ENCODE measurements around the gene ITGA11. TPM values are rescaled to one million over a fixed set of nuclear protein-coding genes. Genes with fewer than 3 reads are reported as not detected.

Gene ITGA11
- total RNA-seq, 1 donor from 2014 or later, result 31.4 TPM

DNA sequence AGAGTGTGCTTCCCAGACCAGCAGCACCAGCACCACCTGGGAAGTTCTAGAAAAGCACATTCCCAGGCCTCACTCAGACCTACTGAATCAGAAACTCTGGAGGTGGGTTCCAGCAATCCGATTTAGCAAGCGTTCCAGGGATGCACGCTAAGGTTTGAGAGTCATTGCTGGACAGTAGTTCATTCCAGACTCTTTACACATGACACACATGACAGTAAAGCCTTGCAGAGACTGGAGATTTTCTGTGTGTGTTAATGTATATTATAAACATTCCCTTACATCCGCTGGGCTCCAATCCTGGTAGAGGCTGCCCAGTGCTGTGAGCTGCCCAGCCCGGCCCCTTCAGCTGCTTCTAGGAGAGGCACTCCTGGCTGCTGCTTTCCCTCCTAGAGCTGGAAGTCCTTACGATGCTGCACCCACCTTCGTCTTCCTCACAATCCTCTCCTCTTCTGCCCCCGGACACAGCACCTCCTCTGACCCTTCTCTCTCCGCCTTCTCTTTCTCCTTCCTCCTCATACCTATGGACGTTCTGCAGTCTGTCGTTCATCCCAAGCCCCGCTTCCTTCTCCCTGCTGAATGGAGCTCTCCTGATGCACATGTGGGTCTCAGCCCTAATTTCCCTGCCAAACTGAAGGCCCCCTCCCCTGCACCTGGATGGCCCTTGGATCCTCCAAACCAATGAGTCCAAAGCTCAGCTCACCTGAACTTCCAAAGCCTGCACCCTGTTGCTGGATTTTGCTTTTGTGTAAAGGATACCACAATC, 44.4 kb downstream of the ITGA11 start:
- no peak overlapping the region for H3K4me3 ChIP-seq
- intact Hi-C loops (cut with micrococcal nuclease), result no loop called here
- no peak for DNase-seq
- H3K36me3 ChIP-seq, result no peaks in the 10 kb centered on the region
- peaks cover 4% of the 10 kb centered on the region for H3K4me1 ChIP-seq
- H3K27me3 ChIP-seq (ENCODE audit: low read depth), result peaks cover 11% of the 10 kb centered on the region
- H3K9me3 ChIP-seq (replicated peaks), result peaks cover 4% of the 10 kb centered on the region
- TF ChIP-seq, protein P1, sequence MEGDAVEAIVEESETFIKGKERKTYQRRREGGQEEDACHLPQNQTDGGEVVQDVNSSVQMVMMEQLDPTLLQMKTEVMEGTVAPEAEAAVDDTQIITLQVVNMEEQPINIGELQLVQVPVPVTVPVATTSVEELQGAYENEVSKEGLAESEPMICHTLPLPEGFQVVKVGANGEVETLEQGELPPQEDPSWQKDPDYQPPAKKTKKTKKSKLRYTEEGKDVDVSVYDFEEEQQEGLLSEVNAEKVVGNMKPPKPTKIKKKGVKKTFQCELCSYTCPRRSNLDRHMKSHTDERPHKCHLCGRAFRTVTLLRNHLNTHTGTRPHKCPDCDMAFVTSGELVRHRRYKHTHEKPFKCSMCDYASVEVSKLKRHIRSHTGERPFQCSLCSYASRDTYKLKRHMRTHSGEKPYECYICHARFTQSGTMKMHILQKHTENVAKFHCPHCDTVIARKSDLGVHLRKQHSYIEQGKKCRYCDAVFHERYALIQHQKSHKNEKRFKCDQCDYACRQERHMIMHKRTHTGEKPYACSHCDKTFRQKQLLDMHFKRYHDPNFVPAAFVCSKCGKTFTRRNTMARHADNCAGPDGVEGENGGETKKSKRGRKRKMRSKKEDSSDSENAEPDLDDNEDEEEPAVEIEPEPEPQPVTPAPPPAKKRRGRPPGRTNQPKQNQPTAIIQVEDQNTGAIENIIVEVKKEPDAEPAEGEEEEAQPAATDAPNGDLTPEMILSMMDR (IDR thresholded peaks at IDR 0.05; ENCODE audit: borderline replicate concordance), result no peak
- H3K27ac ChIP-seq (replicated peaks), result no peak overlapping the region

DNA sequence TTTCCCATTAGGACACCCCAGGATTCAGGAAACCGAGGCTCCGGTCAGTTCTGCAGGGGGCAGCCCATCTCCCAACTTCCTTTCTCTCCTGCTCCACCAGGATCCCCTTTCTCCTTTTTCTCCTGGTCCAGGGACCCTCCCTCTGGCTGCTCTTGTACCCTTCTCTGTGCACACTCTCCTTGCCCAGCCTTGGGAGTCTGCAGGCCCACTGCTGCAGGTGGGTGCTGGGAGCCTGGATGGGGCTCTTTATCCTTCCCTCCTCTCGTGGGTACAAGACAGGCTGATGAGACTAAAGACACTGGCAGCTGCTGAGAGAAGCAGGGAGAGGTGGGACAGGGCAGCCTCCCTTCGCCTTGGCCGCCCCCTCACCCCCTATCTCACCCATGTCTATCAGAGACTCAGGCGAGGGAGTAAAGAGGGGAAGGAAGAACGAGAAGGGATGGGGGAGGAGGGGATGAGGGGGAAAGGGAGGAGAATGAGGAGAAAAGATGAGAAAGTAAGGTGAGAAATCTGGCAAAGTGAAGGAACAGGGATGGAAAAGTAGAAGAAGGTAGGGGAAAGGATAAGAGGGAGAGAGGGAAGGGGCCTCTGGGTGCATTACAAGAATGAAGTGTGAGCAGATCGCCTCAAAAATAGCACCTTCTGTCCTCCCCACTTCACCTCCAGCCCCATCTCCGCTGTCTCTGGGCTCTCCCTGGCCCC, 45.2 kb downstream of the ITGA11 start:
- intact Hi-C loops (cut with micrococcal nuclease), result no loop called here

DNA sequence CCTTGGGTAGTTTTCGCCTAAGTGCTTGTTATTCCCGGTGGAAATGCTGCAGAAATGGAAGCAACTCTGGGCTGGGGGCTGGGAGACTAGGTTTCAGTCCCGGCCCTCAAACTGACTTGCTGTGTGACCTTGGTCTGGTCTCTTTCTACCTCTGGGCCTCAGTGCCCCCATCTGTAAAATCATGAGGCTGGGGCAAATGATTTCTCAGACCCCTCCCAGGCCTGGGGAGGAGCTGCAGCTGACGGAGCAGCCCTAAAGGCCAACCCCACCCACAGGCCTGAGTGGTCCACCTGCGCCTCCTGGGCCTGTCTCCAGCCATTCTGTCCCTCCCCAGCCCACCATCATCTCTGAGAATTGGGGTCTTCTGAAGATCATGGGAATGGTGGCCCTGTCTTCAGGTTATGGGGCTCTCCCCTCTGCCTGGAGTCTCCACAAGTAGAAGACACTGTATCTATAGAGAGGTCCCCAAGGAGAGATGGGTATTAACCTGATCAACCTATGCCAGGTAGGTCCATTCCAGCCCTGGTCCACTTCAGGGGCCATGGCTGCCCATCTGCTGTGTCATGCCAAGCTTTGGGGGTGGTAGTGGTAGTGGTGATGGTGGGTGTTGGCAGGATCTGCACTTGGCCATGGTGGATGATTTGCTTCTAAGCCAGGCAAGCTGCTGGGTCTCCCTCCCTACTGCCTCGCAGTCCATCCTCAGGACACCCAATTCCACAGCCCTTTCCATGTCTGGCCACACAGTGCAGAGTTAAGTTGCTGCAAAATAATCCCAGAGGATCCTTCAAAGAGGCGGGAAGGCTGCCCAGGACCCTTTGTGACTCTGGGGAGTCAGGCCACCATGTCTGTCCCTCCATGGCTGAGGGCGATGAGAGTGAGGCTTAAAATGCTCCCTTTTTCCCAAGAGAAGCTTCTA, 46.0 kb downstream of the ITGA11 start:
- intact Hi-C loops (cut with micrococcal nuclease), result no loop called here
- H3K4me1 ChIP-seq, result peaks cover 4% of the 10 kb centered on the region
- no peaks in the 10 kb centered on the region for H3K9me3 ChIP-seq (replicated peaks)
- H3K4me3 ChIP-seq, result no peak overlapping the region
- TF ChIP-seq, protein P1 (IDR thresholded peaks at IDR 0.05; ENCODE audit: borderline replicate concordance), result no peak
- peaks cover 11% of the 10 kb centered on the region for H3K27me3 ChIP-seq (ENCODE audit: low read depth)
- H3K36me3 ChIP-seq, result no peaks in the 10 kb centered on the region
- no peak for DNase-seq
- no peak overlapping the region for H3K27ac ChIP-seq (replicated peaks)

More for the DNA sequence above, 45.2 kb downstream of the ITGA11 start:
- Histone ChIP-seq H3K36me3 (no peaks in the 10 kb centered on the region), H3K4me1 (peaks cover 4% of the 10 kb centered on the region), H3K27me3 (ENCODE audit: low read depth) (peaks cover 11% of the 10 kb centered on the region), H3K9me3 (replicated peaks) (no peaks in the 10 kb centered on the region), H3K27ac (replicated peaks) (no peak overlapping the region), H3K4me3 (no peak overlapping the region)
- no peak for DNase-seq
- TF ChIP-seq, protein P1 (IDR thresholded peaks at IDR 0.05; ENCODE audit: borderline replicate concordance), result no peak

DNA sequence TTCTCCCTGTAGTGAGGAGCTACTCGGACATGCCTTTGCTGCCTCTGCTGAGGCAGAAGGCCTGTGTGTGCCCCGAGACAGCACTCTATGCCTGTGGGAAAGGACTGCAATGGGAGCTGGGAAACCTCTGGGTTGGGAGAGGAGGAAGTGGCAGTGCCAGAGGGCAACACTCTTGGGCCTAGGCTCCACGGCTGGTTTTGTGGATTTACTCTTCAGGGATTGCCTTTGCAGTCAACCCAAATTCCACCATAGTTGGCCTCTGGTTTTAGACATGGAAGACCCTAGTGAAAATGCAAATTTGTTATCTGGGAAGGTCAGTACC, 46.8 kb downstream of the ITGA11 start:
- no peaks in the 10 kb centered on the region for H3K36me3 ChIP-seq
- TF ChIP-seq, protein P1 (IDR thresholded peaks at IDR 0.05; ENCODE audit: borderline replicate concordance), result no peak
- peaks cover 4% of the 10 kb centered on the region for H3K4me1 ChIP-seq
- intact Hi-C loops (cut with micrococcal nuclease), result no loop called here
- no peak overlapping the region for H3K27ac ChIP-seq (replicated peaks)
- H3K27me3 ChIP-seq (ENCODE audit: low read depth), result peaks cover 11% of the 10 kb centered on the region
- H3K4me3 ChIP-seq, result no peak overlapping the region
- DNase-seq, result no peak
- no peaks in the 10 kb centered on the region for H3K9me3 ChIP-seq (replicated peaks)

Measured in left ventricle myocardium inferior (tissue), 1 donor.